WTC11 (cell line): Measurements from ENCODE around the gene SHROOM1. TPM values are rescaled to one million over a fixed set of nuclear protein-coding genes. Genes with fewer than 3 reads are reported as not detected.

Source experiments
- ATAC-seq: fragments of 200-7000 bp; cut with Tn5 transposase; 2 replicates; pipeline ENCODE4 v1.10.0; 2021; ENCODE audit warnings: mild to moderate bottlenecking, moderate library complexity
- CTCF ChIA-PET: fragments of 300-600 bp; sonication (Branson Sonifier 250); formaldehyde crosslinking; loops from one replicate; lab custom pipeline; 2021; ENCODE audit warnings: antibody characterized with exemption; lab: Charles Lee
- POLR2A ChIA-PET: fragments of 350-600 bp; sonication (Branson Sonifier 250); formaldehyde crosslinking; loops from one replicate; lab custom pipeline; 2021; ENCODE audit warnings: antibody characterized with exemption; lab: Charles Lee
- DNase-seq: peaks from one replicate; pipeline ENCODE4 v3.0.0; 2021; ENCODE audit warnings: low spot score
- H3K27ac Mint-ChIP-seq: 2 replicates; pipeline ENCODE4 v1.8.0; 2021; ENCODE audit warnings: mixed read lengths
- H3K27me3 Mint-ChIP-seq: 2 replicates; pipeline ENCODE4 v1.8.0; 2021; ENCODE audit warnings: low read depth, mild to moderate bottlenecking, moderate library complexity, mixed read lengths
- H3K36me3 Mint-ChIP-seq: 2 replicates; pipeline ENCODE4 v1.8.0; 2021; ENCODE audit warnings: mixed read lengths
- H3K4me1 Mint-ChIP-seq: 2 replicates; pipeline ENCODE4 v1.8.0; 2022; ENCODE audit warnings: mixed read lengths
- H3K4me3 Mint-ChIP-seq: 2 replicates; pipeline ENCODE4 v1.8.0; 2021; ENCODE audit warnings: mild to moderate bottlenecking, moderate library complexity, mixed read lengths
- H3K9me3 Mint-ChIP-seq: 2 replicates; pipeline ENCODE4 v1.8.0; 2021; ENCODE audit warnings: mixed read lengths
- ARID4B ChIP-seq: sonication (generic); formaldehyde crosslinking; IDR thresholded peaks from 2 replicates; pipeline ENCODE4 v1.8.0; 2023; ENCODE audit warnings: missing genetic modification reagents, mild to moderate bottlenecking, borderline replicate concordance
- FOXK1 ChIP-seq: sonication (generic); formaldehyde crosslinking; IDR thresholded peaks from 2 replicates; pipeline ENCODE4 v1.8.0; 2022; ENCODE audit warnings: mild to moderate bottlenecking, moderate library complexity, missing genetic modification reagents
- GABPB1 ChIP-seq: sonication (generic); formaldehyde crosslinking; IDR thresholded peaks from 2 replicates; pipeline ENCODE4 v1.8.1; 2023; ENCODE audit warnings: mild to moderate bottlenecking, missing genetic modification reagents
- JUN ChIP-seq: sonication (generic); formaldehyde crosslinking; IDR thresholded peaks from 2 replicates; pipeline ENCODE4 v1.8.0; 2023; ENCODE audit warnings: mild to moderate bottlenecking, missing genetic modification reagents
- MAX ChIP-seq: sonication (generic); formaldehyde crosslinking; IDR thresholded peaks from 2 replicates; pipeline ENCODE4 v1.8.0; 2022; ENCODE audit warnings: mild to moderate bottlenecking, missing genetic modification reagents
- PREB ChIP-seq: sonication (generic); formaldehyde crosslinking; IDR thresholded peaks from 2 replicates; pipeline ENCODE4 v1.8.1; 2022; ENCODE audit warnings: mild to moderate bottlenecking, missing genetic modification reagents, moderate library complexity, borderline replicate concordance
- SOX15 ChIP-seq: fragments of 250-450 bp; sonication (Bioruptor Pico); IDR thresholded peaks from 2 replicates; pipeline ENCODE4 v1.9.0; 2021; ENCODE audit warnings: mild to moderate bottlenecking
- TCF7 ChIP-seq: sonication (generic); formaldehyde crosslinking; IDR thresholded peaks from 2 replicates; pipeline ENCODE4 v1.8.0; 2022; ENCODE audit warnings: mild to moderate bottlenecking, low read depth, missing genetic modification reagents, moderate library complexity
- USF2 ChIP-seq: sonication (generic); formaldehyde crosslinking; IDR thresholded peaks from 2 replicates; pipeline ENCODE4 v1.8.1; 2023; ENCODE audit warnings: mild to moderate bottlenecking, missing genetic modification reagents, moderate library complexity
- ZMAT4 ChIP-seq: fragments of 250-450 bp; sonication (Bioruptor Pico); IDR thresholded peaks from 2 replicates; pipeline ENCODE4 v1.9.0; 2021; ENCODE audit warnings: mild to moderate bottlenecking
- ZNF512 ChIP-seq: sonication (generic); formaldehyde crosslinking; IDR thresholded peaks from 2 replicates; pipeline ENCODE4 v1.8.1; 2022; ENCODE audit warnings: missing genetic modification reagents, borderline replicate concordance
- total RNA-seq: library from RNA; stranded (reverse); gene quantifications from 3 replicates; pipeline ENCODE4 v1.2.3, GENCODE V29; 2021
- TF ChIP-seq, protein P1 (sequence below): sonication (generic); formaldehyde crosslinking; IDR thresholded peaks from 2 replicates; pipeline ENCODE4 v1.8.1; 2022; ENCODE audit warnings: low read depth, missing genetic modification reagents, borderline replicate concordance
- TF ChIP-seq, protein P2 (sequence below): sonication (generic); formaldehyde crosslinking; conservative IDR thresholded peaks from 2 replicates; pipeline ENCODE4 v1.8.1; 2023; ENCODE audit warnings: mild to moderate bottlenecking, low read depth, missing genetic modification reagents, moderate library complexity
- TF ChIP-seq, protein P3 (sequence below): fragments of 250-450 bp; sonication (Bioruptor Pico); conservative IDR thresholded peaks from 2 replicates; pipeline ENCODE4 v1.9.0; 2021; ENCODE audit warnings: mild to moderate bottlenecking

The SHROOM1 gene
- total RNA-seq, 1 experiment from 2014 or later: 8.1 TPM

- TF ChIP-seq ARID4B (CRISPR knock-in tag): no peak
- no peak for TF ChIP-seq ZNF512
- TF ChIP-seq, protein P1, sequence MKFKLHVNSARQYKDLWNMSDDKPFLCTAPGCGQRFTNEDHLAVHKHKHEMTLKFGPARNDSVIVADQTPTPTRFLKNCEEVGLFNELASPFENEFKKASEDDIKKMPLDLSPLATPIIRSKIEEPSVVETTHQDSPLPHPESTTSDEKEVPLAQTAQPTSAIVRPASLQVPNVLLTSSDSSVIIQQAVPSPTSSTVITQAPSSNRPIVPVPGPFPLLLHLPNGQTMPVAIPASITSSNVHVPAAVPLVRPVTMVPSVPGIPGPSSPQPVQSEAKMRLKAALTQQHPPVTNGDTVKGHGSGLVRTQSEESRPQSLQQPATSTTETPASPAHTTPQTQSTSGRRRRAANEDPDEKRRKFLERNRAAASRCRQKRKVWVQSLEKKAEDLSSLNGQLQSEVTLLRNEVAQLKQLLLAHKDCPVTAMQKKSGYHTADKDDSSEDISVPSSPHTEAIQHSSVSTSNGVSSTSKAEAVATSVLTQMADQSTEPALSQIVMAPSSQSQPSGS (CRISPR knock-in tag): no peak
- no peak for TF ChIP-seq JUN
These were observed 3.6 kb upstream of the SHROOM1 start (continued) for GRCh38 chr5:132834057-132834456.

GRCh38 chr5:132832612-132833011 is 2.2 kb upstream of the SHROOM1 start:
- Mint-ChIP-seq H3K4me3 (no peak overlapping the region), H3K36me3 (no peaks in the 10 kb centered on the region), H3K27me3 (peaks cover 55% of the 10 kb centered on the region), H3K9me3 (no peaks in the 10 kb centered on the region), H3K4me1 (peaks cover 6% of the 10 kb centered on the region), H3K27ac (no peak overlapping the region)
- no peak for ATAC-seq
- POLR2A ChIA-PET: no interaction called here
- CTCF ChIA-PET: no interaction called here
- DNase-seq: no peak
- no peak for TF ChIP-seq PREB (CRISPR knock-in tag)

- H3K27me3 Mint-ChIP-seq: peaks cover 69% of the 10 kb centered on the region
- TF ChIP-seq TCF7 (CRISPR knock-in tag) (no peak), USF2 (CRISPR knock-in tag) (no peak), FOXK1 (no peak), MAX (CRISPR knock-in tag) (no peak), GABPB1 (CRISPR knock-in tag) (no peak), SOX15 (CRISPR knock-in tag) (no peak), ZMAT4 (CRISPR knock-in tag) (no peak)
- TF ChIP-seq, protein P2, sequence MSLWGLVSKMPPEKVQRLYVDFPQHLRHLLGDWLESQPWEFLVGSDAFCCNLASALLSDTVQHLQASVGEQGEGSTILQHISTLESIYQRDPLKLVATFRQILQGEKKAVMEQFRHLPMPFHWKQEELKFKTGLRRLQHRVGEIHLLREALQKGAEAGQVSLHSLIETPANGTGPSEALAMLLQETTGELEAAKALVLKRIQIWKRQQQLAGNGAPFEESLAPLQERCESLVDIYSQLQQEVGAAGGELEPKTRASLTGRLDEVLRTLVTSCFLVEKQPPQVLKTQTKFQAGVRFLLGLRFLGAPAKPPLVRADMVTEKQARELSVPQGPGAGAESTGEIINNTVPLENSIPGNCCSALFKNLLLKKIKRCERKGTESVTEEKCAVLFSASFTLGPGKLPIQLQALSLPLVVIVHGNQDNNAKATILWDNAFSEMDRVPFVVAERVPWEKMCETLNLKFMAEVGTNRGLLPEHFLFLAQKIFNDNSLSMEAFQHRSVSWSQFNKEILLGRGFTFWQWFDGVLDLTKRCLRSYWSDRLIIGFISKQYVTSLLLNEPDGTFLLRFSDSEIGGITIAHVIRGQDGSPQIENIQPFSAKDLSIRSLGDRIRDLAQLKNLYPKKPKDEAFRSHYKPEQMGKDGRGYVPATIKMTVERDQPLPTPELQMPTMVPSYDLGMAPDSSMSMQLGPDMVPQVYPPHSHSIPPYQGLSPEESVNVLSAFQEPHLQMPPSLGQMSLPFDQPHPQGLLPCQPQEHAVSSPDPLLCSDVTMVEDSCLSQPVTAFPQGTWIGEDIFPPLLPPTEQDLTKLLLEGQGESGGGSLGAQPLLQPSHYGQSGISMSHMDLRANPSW (CRISPR knock-in tag): no peak
- TF ChIP-seq, protein P3, sequence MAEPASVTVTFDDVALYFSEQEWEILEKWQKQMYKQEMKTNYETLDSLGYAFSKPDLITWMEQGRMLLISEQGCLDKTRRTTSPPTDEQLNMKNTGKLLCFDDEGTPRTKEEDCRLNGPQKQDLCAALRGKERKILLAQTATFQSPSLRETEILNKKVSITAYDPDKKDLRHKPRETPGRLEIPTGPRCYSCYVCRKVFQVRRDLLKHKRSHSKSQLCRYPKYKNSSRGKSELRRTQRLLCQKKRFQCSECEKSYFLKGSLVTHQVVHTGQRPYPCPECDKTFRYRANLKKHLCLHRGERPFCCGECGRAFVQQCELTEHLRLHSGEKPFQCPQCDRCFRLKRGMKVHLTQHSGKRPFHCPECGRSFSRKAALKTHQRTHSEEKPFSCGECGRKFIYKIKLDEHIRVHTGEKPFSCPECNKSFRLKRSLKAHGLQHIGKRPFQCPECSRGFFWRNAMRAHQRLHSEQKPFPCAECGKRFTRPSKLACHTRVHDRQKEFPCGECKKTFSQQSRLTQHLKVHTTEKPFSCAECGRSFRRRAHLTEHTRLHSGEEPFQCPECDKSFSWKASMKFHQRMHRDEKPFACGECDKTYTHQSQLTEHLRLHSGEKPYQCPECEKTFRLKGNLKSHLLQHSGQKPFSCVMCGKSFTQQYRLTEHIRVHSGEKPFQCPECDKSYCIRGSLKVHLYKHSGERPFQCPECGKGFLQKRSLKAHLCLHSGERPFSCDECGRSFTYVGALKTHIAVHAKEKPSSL: no peak
These were observed 831 bp upstream of the SHROOM1 start for GRCh38 chr5:132831095-132831860.

More at GRCh38 chr5:132831095-132831860, 831 bp upstream of the SHROOM1 start:
- CTCF ChIA-PET: interaction anchor here (0.9 to 4.3 kb wide), 7 partner anchors 12 to 335 kb away, joined by 3 to 40 read pairs (median 3); partner anchors contain the start of genes GDF9 and UQCRQ
- H3K4me1 Mint-ChIP-seq: peaks cover 8% of the 10 kb centered on the region
- no peak for ATAC-seq
- POLR2A ChIA-PET: interaction anchor here (1.2 kb wide), 1 partner anchor 35 kb away, joined by 5 read pairs; the partner anchor contains the start of genes GDF9 and UQCRQ
- no peaks in the 10 kb centered on the region for H3K9me3 Mint-ChIP-seq
- no peak for DNase-seq
- peak overlapping the region; percentile 75 for H3K4me3 Mint-ChIP-seq
- H3K27ac Mint-ChIP-seq: no peak overlapping the region
- H3K36me3 Mint-ChIP-seq: no peaks in the 10 kb centered on the region
